Spleen (tissue), 7 donors: Measurements from ENCODE around the gene SUN5.

Experiments used
- POLR2A ChIP-seq, 3 donors: fragments of 450-650 bp; IDR thresholded peaks; one replicate each; pipeline ENCODE4 v1.5.1; 2017; ENCODE audit warnings: antibody characterized with exemption in 3 of 3, mild to moderate bottlenecking in 1 of 3
- TF ChIP-seq, protein P1 (sequence below), 11 experiments: fragments of 200-600 bp in 7 of 11; fragments of 450-650 bp in 4 of 11; sonication (generic) in 4 of 11; IDR thresholded peaks in 8 of 11; conservative IDR thresholded peaks in 3 of 11; 1 replicate in 7 of 11; 2 replicates in 4 of 11; pipeline versions ENCODE4 v1.4.0 to v1.8.0; 2016 to 2021; ENCODE audit warnings: antibody characterized with exemption in 11 of 11, inconsistent platforms in 4 of 11, mild to moderate bottlenecking in 1 of 11
- donor health status: DM: no; HTN: no; CAD: no; lungs with moderate emphysema.
- donor health status: DM: no; HTN: no; CAD: no.
- donor health status: DM: no; HTN: no; CAD: no.

DNA sequence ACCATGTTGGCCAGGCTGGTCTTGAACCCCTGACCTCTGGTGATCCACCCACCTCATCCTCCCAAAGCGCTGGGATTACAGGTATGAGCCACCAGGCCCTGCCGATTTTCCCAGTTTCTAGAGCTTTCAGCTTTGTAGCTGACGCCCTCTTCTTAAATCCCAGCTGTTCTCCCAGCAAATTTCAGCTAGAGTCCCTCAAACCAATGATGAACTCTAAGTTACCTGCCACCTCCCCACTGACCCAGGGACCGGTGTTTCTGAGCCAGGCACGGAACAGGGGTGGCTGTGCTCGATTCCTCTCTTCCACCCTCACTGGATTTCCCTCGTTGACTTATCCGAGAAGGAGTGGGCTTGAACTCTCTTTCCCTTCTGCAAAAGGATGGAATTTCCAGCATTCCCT, 39.1 kb downstream of the SUN5 start:
- TF ChIP-seq POLR2A (IDR thresholded peaks at IDR 0.05) = no peak
- TF ChIP-seq, protein P1, sequence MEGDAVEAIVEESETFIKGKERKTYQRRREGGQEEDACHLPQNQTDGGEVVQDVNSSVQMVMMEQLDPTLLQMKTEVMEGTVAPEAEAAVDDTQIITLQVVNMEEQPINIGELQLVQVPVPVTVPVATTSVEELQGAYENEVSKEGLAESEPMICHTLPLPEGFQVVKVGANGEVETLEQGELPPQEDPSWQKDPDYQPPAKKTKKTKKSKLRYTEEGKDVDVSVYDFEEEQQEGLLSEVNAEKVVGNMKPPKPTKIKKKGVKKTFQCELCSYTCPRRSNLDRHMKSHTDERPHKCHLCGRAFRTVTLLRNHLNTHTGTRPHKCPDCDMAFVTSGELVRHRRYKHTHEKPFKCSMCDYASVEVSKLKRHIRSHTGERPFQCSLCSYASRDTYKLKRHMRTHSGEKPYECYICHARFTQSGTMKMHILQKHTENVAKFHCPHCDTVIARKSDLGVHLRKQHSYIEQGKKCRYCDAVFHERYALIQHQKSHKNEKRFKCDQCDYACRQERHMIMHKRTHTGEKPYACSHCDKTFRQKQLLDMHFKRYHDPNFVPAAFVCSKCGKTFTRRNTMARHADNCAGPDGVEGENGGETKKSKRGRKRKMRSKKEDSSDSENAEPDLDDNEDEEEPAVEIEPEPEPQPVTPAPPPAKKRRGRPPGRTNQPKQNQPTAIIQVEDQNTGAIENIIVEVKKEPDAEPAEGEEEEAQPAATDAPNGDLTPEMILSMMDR (IDR thresholded peaks at IDR 0.05 in 8 of 11, conservative IDR thresholded peaks at IDR 0.05 in 3 of 11) = no peak
